ENCODE data around the gene SUPT5H. TPM values are rescaled to one million over a fixed set of nuclear protein-coding genes. Genes with fewer than 3 reads are reported as not detected.

SUPT5H gene
- 91.4 TPM for total RNA-seq
- long read RNA-seq, transcript SUPT5H-218 (2 exons, 718 nt), result major isoform, 16 of 52 reads
- long read RNA-seq, partial matches to known transcripts, result 29 of 52 reads
- long read RNA-seq, other reads (novel, unspliced or antisense), result 6 of 52 reads

DNA sequence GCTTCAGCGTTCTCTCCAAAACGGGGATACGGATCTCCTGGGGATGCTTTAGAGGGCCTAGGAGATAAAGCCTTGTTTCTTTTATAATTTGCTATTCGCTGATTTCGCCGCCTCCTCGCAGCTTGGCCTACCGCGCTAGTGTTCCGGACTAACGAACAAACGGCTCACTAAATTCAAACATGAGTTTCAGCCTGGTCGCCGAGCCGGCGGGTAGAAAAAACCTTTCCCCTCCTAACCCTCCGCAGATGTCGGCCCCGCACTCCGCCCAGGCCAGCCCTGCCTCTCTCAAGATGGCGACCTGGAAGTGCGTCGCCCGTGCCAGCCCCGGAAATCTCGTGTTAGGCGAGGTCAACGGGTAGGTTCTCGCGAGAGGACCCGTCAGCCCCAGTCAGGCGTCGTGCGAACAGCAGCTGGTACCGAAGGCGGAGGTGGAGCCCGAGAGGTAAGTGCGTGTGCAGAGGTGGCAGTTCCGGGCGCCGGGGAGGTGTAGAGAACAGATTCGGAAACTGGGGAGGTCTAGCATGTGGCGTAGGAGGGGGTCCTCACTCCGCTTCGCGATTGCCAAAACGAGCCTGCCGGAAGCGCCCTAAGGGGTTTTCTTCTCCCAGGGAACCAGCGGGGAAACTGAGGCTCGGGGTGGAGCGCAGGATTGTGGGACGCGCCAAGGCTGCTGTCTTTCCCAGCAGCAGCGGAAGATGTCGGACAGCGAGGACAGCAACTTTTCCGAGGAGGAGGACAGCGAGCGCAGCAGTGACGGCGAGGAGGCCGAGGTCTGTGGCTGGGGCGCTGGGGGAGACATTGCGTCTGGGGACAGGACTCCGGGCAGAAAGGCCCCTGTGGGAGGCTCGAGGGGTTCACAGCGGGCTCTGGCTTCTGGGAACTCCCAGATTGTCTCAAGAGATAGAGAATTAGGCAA, at the start of gene SUPT5H:
Gene SUPT5H, plus strand, starts transcription at position 387 of the 916 bp plus-strand sequence. Its CDS starts 309 bp downstream, at position 696.
- TF ChIP-seq, protein P1, sequence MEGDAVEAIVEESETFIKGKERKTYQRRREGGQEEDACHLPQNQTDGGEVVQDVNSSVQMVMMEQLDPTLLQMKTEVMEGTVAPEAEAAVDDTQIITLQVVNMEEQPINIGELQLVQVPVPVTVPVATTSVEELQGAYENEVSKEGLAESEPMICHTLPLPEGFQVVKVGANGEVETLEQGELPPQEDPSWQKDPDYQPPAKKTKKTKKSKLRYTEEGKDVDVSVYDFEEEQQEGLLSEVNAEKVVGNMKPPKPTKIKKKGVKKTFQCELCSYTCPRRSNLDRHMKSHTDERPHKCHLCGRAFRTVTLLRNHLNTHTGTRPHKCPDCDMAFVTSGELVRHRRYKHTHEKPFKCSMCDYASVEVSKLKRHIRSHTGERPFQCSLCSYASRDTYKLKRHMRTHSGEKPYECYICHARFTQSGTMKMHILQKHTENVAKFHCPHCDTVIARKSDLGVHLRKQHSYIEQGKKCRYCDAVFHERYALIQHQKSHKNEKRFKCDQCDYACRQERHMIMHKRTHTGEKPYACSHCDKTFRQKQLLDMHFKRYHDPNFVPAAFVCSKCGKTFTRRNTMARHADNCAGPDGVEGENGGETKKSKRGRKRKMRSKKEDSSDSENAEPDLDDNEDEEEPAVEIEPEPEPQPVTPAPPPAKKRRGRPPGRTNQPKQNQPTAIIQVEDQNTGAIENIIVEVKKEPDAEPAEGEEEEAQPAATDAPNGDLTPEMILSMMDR (IDR thresholded peaks at IDR 0.05; ENCODE audit: borderline replicate concordance), result no peak
- peak; percentile 97 for DNase-seq
- intact Hi-C loops (cut with micrococcal nuclease), result no loop called here
- H3K4me3 ChIP-seq, result peak within 1 kb of the TSS; percentile 99
- peaks cover 13% of the 10 kb centered on the region for H3K36me3 ChIP-seq
- no peaks in the 10 kb centered on the region for H3K27me3 ChIP-seq (ENCODE audit: low read depth)
- H3K9me3 ChIP-seq (replicated peaks), result no peaks in the 10 kb centered on the region
- H3K4me1 ChIP-seq, result peaks cover 63% of the 10 kb centered on the region
- H3K27ac ChIP-seq (replicated peaks), result peak within 1 kb of the TSS; percentile 94

DNA sequence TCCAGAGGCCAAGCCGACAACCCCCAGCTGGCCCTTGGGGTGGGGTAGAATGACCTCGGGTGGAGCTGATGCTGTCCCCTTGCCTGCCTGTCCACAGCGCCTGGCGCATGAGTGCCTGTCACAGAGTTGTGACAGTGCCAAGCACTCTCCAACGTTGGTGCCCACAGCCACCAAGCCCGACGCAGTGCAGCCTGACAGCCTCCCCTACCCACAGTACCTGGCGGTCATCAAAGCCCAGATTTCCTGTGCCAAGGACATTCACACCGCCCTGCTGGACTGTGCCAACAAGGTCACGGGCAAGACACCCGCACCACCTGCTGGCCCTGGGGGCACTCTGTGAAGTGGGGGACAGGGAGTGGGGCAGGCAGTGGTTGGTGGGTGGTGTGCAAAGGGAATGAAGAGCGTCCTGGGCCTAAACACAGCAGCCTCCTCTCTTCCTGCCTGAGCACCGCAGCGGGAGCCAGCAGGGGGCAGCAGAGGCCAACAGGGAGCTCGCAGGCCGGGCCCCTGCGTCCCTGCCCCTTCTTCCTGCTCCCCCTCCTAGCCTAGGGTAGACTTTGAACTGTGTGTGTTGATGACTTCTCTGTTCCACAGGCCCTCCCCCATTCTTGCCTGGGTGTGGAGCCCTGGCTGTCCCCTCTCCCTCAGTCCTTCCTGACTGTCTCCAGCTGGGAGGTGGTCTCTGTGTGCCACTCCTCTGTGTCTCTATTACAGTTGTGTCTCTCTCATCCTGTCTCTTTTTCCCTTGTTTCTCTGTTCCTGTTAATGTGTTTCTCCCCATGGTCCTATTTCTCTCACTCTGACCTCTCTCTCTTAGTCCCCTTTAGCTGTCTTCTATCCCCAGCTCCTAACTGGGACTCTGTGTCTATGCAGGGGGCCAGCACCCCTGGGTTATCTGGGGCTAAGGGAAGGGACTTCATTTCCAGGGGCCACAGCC, 47.8 kb upstream of the SUPT5H start:
- TF ChIP-seq, protein P1 (IDR thresholded peaks at IDR 0.05; ENCODE audit: borderline replicate concordance), result peak; percentile 99
- intact Hi-C loops (cut with micrococcal nuclease), result no loop called here
- no peaks in the 10 kb centered on the region for H3K9me3 ChIP-seq (replicated peaks)
- H3K27ac ChIP-seq (replicated peaks), result peak overlapping the region; percentile 88
- peak; percentile 91 for DNase-seq
- H3K4me3 ChIP-seq, result peak overlapping the region; percentile 14
- H3K27me3 ChIP-seq (ENCODE audit: low read depth), result no peaks in the 10 kb centered on the region
- peaks cover 35% of the 10 kb centered on the region for H3K36me3 ChIP-seq
- H3K4me1 ChIP-seq, result peaks cover 43% of the 10 kb centered on the region

DNA sequence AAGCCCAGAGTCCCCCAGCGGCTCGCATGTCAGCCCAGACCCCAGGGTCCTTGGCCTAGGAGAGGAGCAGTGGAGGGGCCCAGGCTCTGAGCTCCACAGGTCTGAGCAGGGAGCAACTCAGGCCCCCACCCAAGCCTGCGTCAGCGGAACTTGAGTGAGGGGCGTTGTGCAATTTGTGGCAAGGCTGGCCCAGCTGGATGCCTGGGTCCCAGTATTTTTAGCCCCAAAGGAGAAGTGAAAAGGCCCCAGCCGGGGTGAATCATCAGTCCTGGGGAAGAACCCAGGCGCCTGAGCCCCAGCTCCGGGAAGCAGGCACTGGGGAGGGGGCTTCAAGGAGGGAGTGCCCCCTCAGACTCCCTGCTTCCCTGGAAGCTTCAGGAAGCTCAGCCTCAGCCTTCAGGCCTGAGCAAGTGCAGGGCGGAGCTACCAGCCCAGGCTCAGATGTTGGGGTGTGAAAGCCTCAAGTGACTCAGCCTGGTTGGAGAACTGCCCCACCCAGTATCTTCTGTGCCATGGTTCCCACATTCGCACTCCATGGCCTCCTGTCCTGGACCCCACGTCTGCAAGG, 47.0 kb upstream of the SUPT5H start:
- H3K4me1 ChIP-seq, result peaks cover 47% of the 10 kb centered on the region
- H3K27me3 ChIP-seq (ENCODE audit: low read depth), result no peaks in the 10 kb centered on the region
- no peaks in the 10 kb centered on the region for H3K9me3 ChIP-seq (replicated peaks)
- peak; percentile 77 for DNase-seq
- peak overlapping the region; percentile 14 for H3K4me3 ChIP-seq
- intact Hi-C loops (cut with micrococcal nuclease), result no loop called here
- H3K27ac ChIP-seq (replicated peaks), result peak overlapping the region; percentile 88
- TF ChIP-seq, protein P1 (IDR thresholded peaks at IDR 0.05; ENCODE audit: borderline replicate concordance), result no peak
- peaks cover 27% of the 10 kb centered on the region for H3K36me3 ChIP-seq

DNA sequence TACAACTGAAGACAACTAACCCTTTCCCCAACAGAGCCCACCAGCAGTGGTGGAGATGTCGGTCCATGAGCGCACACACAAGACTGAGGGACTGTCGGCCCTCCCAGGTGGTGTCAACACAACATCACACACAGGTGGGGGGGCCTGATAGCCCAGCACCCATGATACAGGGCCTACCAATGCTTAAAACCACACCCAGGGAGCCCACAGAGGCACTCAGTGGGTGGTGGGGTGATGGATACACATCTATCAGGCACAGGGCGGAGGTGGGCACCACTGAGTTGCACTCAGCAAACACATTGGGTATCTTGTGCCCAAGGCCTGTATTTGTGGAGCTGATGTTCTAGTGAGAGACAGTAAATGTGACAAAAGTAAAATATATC, 45.7 kb upstream of the SUPT5H start:
- TF ChIP-seq, protein P1 (IDR thresholded peaks at IDR 0.05; ENCODE audit: borderline replicate concordance), result no peak
- Histone ChIP-seq H3K36me3 (peaks cover 15% of the 10 kb centered on the region), H3K27ac (replicated peaks) (peak overlapping the region; percentile 88), H3K4me3 (no peak overlapping the region), H3K4me1 (peaks cover 58% of the 10 kb centered on the region), H3K27me3 (ENCODE audit: low read depth) (no peaks in the 10 kb centered on the region), H3K9me3 (replicated peaks) (no peaks in the 10 kb centered on the region)
- intact Hi-C loops (cut with micrococcal nuclease), result no loop called here
- DNase-seq, result no peak

DNA sequence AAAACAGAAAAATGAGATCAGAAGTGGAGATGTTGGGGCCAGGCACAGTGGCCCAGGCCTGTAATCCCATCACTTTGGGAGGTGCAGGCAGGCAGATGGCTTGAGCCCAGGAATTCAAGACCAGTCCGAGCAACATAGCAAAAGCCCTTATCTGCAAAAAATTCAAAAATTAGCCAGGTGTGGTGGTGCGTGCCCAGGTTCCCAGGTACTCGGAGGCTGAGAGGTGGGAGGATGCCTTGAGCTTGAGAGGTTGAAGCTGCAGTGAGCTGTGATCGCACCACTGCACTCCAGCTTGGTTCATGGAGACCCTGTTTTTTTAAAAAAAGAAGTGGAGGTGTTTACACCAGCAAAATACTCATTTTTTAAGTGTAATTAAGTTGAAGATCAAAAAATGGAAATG, 45.3 kb upstream of the SUPT5H start:
- intact Hi-C loops (cut with micrococcal nuclease), result no loop called here
- Histone ChIP-seq H3K27me3 (ENCODE audit: low read depth) (no peaks in the 10 kb centered on the region), H3K27ac (replicated peaks) (peak overlapping the region; percentile 99), H3K4me3 (no peak overlapping the region), H3K9me3 (replicated peaks) (no peaks in the 10 kb centered on the region), H3K36me3 (peaks cover 12% of the 10 kb centered on the region), H3K4me1 (peaks cover 62% of the 10 kb centered on the region)
- no peak for DNase-seq
- TF ChIP-seq, protein P1 (IDR thresholded peaks at IDR 0.05; ENCODE audit: borderline replicate concordance), result no peak
